ENCODE results near the gene HIRA. TPM values are rescaled to one million over a fixed set of nuclear protein-coding genes. Genes with fewer than 3 reads are reported as not detected.

The HIRA gene
- total RNA-seq, 1 experiment from 2014 or later: 51.0 TPM

DNA sequence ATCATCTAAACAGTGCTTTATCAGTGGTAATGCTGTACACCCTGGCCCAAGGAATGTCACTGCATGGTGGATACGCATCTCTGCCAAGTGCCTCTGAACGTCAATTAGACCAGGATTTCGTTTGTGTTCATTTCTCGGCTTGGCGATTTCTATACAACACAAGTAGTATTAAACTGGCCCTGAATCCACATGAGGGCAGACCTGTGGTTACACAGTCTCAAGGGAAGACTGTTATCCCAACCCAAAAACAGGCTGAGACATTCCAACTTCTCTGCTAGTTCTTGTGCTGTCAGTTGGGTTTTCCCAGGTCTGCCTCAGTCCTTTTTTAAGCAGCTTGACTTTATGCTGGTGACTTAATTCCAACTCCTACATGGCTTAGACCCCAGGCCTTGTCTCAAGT is 58.1 kb downstream of the HIRA start (continued):
- TF ChIP-seq JUN (CRISPR knock-in tag; IDR thresholded peaks at IDR 0.05) (no peak), ZNF263 (CRISPR knock-in tag; IDR thresholded peaks at IDR 0.05; ENCODE audit: low read depth) (no peak), GTF2I (CRISPR knock-in tag; conservative IDR thresholded peaks at IDR 0.05) (no peak), EMX1 (CRISPR knock-in tag; IDR thresholded peaks at IDR 0.05) (no peak)
- TF ChIP-seq, protein P1, sequence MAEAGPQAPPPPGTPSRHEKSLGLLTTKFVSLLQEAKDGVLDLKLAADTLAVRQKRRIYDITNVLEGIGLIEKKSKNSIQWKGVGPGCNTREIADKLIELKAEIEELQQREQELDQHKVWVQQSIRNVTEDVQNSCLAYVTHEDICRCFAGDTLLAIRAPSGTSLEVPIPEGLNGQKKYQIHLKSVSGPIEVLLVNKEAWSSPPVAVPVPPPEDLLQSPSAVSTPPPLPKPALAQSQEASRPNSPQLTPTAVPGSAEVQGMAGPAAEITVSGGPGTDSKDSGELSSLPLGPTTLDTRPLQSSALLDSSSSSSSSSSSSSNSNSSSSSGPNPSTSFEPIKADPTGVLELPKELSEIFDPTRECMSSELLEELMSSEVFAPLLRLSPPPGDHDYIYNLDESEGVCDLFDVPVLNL (CRISPR knock-in tag; IDR thresholded peaks at IDR 0.05; ENCODE audit: borderline replicate concordance, low read depth): no peak

DNA sequence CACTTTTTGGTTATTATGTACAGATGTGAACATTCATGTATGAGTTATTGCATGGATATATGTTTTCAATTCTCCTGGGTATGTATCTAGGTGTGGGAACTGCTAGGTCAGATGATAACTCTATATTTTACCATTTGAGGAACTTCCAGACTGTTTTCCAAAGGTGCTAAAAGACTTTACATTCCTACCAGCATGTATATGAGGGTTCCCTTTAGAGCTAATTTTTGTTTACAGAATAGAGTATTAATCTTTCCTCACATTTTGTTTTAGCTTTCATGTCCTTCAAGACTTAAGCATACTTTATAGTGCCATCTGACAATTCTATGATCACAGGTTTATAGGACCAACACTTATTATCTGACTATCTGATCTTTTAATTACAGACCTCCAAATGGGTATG is 59.6 kb downstream of the HIRA start:
- H3K4me1 Mint-ChIP-seq: no peaks in the 10 kb centered on the region
- H3K36me3 Mint-ChIP-seq: peaks cover 64% of the 10 kb centered on the region
- CTCF ChIA-PET: no interaction called here
- POLR2A ChIA-PET: no interaction called here
- TF ChIP-seq ZNF317 (CRISPR knock-in tag; IDR thresholded peaks at IDR 0.05; ENCODE audit: borderline replicate concordance, low read depth): no peak
- no peak for TF ChIP-seq SP1 (CRISPR knock-in tag; conservative IDR thresholded peaks at IDR 0.05)
- TF ChIP-seq ZNF138 (CRISPR knock-in tag; conservative IDR thresholded peaks at IDR 0.05): no peak
- TF ChIP-seq ZNF671 (CRISPR knock-in tag; IDR thresholded peaks at IDR 0.05): no peak
- TF ChIP-seq, protein P2, sequence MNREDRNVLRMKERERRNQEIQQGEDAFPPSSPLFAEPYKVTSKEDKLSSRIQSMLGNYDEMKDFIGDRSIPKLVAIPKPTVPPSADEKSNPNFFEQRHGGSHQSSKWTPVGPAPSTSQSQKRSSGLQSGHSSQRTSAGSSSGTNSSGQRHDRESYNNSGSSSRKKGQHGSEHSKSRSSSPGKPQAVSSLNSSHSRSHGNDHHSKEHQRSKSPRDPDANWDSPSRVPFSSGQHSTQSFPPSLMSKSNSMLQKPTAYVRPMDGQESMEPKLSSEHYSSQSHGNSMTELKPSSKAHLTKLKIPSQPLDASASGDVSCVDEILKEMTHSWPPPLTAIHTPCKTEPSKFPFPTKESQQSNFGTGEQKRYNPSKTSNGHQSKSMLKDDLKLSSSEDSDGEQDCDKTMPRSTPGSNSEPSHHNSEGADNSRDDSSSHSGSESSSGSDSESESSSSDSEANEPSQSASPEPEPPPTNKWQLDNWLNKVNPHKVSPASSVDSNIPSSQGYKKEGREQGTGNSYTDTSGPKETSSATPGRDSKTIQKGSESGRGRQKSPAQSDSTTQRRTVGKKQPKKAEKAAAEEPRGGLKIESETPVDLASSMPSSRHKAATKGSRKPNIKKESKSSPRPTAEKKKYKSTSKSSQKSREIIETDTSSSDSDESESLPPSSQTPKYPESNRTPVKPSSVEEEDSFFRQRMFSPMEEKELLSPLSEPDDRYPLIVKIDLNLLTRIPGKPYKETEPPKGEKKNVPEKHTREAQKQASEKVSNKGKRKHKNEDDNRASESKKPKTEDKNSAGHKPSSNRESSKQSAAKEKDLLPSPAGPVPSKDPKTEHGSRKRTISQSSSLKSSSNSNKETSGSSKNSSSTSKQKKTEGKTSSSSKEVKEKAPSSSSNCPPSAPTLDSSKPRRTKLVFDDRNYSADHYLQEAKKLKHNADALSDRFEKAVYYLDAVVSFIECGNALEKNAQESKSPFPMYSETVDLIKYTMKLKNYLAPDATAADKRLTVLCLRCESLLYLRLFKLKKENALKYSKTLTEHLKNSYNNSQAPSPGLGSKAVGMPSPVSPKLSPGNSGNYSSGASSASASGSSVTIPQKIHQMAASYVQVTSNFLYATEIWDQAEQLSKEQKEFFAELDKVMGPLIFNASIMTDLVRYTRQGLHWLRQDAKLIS (CRISPR knock-in tag; IDR thresholded peaks at IDR 0.05; ENCODE audit: borderline replicate concordance): no peak
- no peak for TF ChIP-seq ZNF423 (CRISPR knock-in tag; IDR thresholded peaks at IDR 0.05)
- TF ChIP-seq, protein P3, sequence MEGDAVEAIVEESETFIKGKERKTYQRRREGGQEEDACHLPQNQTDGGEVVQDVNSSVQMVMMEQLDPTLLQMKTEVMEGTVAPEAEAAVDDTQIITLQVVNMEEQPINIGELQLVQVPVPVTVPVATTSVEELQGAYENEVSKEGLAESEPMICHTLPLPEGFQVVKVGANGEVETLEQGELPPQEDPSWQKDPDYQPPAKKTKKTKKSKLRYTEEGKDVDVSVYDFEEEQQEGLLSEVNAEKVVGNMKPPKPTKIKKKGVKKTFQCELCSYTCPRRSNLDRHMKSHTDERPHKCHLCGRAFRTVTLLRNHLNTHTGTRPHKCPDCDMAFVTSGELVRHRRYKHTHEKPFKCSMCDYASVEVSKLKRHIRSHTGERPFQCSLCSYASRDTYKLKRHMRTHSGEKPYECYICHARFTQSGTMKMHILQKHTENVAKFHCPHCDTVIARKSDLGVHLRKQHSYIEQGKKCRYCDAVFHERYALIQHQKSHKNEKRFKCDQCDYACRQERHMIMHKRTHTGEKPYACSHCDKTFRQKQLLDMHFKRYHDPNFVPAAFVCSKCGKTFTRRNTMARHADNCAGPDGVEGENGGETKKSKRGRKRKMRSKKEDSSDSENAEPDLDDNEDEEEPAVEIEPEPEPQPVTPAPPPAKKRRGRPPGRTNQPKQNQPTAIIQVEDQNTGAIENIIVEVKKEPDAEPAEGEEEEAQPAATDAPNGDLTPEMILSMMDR (IDR thresholded peaks at IDR 0.05): no peak
- no peak for TF ChIP-seq HMGA2 (CRISPR knock-in tag; IDR thresholded peaks at IDR 0.05)
- no peak for DNase-seq (ENCODE audit: low spot score)
- ATAC-seq: no peak
- H3K4me3 Mint-ChIP-seq: no peak overlapping the region
- H3K9me3 Mint-ChIP-seq: no peaks in the 10 kb centered on the region
- H3K27ac Mint-ChIP-seq: no peak overlapping the region
- H3K27me3 Mint-ChIP-seq (ENCODE audit: low read depth): no peaks in the 10 kb centered on the region

DNA sequence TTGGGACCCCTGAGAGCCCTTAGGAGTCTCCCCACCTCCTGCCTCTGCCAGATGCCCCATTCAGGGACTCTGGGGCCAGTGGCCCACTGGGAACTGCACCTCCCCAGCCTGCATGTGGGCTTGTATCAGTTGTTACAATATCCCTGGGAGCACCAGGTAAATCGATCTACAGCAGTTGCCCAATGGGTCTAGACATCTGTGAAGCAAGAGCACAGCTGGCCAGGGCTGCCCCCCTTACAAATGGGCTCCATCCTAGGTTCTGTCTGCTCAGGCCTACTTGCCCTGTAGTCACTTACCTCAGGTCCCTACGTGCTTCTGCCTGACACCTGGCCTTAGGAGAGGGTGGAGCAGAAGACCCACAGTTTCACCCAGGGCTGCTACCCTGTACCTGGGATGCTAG is 62.7 kb downstream of the HIRA start:
- no peak for ATAC-seq
- ChIA-PET POLR2A (no interaction called here), CTCF (no interaction called here)
- Mint-ChIP-seq H3K9me3 (no peaks in the 10 kb centered on the region), H3K27me3 (ENCODE audit: low read depth) (no peaks in the 10 kb centered on the region), H3K4me3 (no peak overlapping the region), H3K4me1 (no peaks in the 10 kb centered on the region), H3K36me3 (peaks cover 46% of the 10 kb centered on the region), H3K27ac (no peak overlapping the region)
- no peak for TF ChIP-seq ZNF263 (CRISPR knock-in tag; IDR thresholded peaks at IDR 0.05; ENCODE audit: low read depth)
- TF ChIP-seq, protein P4, sequence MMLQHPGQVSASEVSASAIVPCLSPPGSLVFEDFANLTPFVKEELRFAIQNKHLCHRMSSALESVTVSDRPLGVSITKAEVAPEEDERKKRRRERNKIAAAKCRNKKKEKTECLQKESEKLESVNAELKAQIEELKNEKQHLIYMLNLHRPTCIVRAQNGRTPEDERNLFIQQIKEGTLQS (CRISPR knock-in tag; conservative IDR thresholded peaks at IDR 0.05): no peak
- TF ChIP-seq FOXP1 (CRISPR knock-in tag; IDR thresholded peaks at IDR 0.05; ENCODE audit: borderline replicate concordance): no peak
- TF ChIP-seq, protein P5, sequence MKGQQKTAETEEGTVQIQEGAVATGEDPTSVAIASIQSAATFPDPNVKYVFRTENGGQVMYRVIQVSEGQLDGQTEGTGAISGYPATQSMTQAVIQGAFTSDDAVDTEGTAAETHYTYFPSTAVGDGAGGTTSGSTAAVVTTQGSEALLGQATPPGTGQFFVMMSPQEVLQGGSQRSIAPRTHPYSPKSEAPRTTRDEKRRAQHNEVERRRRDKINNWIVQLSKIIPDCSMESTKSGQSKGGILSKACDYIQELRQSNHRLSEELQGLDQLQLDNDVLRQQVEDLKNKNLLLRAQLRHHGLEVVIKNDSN (CRISPR knock-in tag; IDR thresholded peaks at IDR 0.05): no peak
- no peak for TF ChIP-seq ZNF423 (CRISPR knock-in tag; IDR thresholded peaks at IDR 0.05)
- no peak for TF ChIP-seq MXD4 (CRISPR knock-in tag; IDR thresholded peaks at IDR 0.05; ENCODE audit: borderline replicate concordance)
- TF ChIP-seq TEAD4 (CRISPR knock-in tag; IDR thresholded peaks at IDR 0.05): no peak
- TF ChIP-seq ZBTB21 (CRISPR knock-in tag; IDR thresholded peaks at IDR 0.05; ENCODE audit: borderline replicate concordance): no peak
- DNase-seq (ENCODE audit: low spot score): no peak
